IPS-11a (cell line): ENCODE measurements around the gene NTM.

Experiments
- H3K4me3 ChIP-seq: one replicate; pipeline ENCODE4 v1.5.1; 2013; ENCODE audit warnings: low read depth, low read length, control low read depth

Gene NTM

GRCh38 chr11:131682373-131683015, 312.1 kb downstream of the NTM start:
- no peak overlapping the region for H3K4me3 ChIP-seq

GRCh38 chr11:131683131-131683530, 312.7 kb downstream of the NTM start:
- no peak overlapping the region for H3K4me3 ChIP-seq

GRCh38 chr11:131683666-131684065, 313.3 kb downstream of the NTM start:
- no peak overlapping the region for H3K4me3 ChIP-seq

- no peak overlapping the region for H3K4me3 ChIP-seq
Observed at GRCh38 chr11:131684111-131685060, 314.0 kb downstream of the NTM start.

- no peak overlapping the region for H3K4me3 ChIP-seq
Observed at GRCh38 chr11:131685206-131685605, 314.8 kb downstream of the NTM start.

- H3K4me3 ChIP-seq, result no peak overlapping the region
Observed at GRCh38 chr11:131685906-131686305, 315.5 kb downstream of the NTM start.

- no peak overlapping the region for H3K4me3 ChIP-seq
Observed at GRCh38 chr11:131686836-131687235, 316.4 kb downstream of the NTM start.

- no peak overlapping the region for H3K4me3 ChIP-seq
Observed at GRCh38 chr11:131687291-131688047, 317.1 kb downstream of the NTM start.

GRCh38 chr11:131688048-131688693, 317.8 kb downstream of the NTM start:
- no peak overlapping the region for H3K4me3 ChIP-seq

GRCh38 chr11:131689049-131689925, 318.9 kb downstream of the NTM start:
- H3K4me3 ChIP-seq, result no peak overlapping the region

GRCh38 chr11:131690362-131690761, 319.9 kb downstream of the NTM start:
- no peak overlapping the region for H3K4me3 ChIP-seq

GRCh38 chr11:131690776-131691175, 320.4 kb downstream of the NTM start:
- no peak overlapping the region for H3K4me3 ChIP-seq

GRCh38 chr11:131691181-131692041, 321.0 kb downstream of the NTM start:
- no peak overlapping the region for H3K4me3 ChIP-seq

- no peak overlapping the region for H3K4me3 ChIP-seq
Observed at GRCh38 chr11:131692151-131692550, 321.7 kb downstream of the NTM start.

- H3K4me3 ChIP-seq, result no peak overlapping the region
Observed at GRCh38 chr11:131692961-131693360, 322.5 kb downstream of the NTM start.

- no peak overlapping the region for H3K4me3 ChIP-seq
Observed at GRCh38 chr11:131693756-131694155, 323.3 kb downstream of the NTM start.

- no peak overlapping the region for H3K4me3 ChIP-seq
Observed at GRCh38 chr11:131694526-131695424, 324.4 kb downstream of the NTM start.

- H3K4me3 ChIP-seq, result no peak overlapping the region
Observed at GRCh38 chr11:131695889-131696429, 325.5 kb downstream of the NTM start.
